Astrocyte of the cerebellum (primary cell): ENCODE measurements around the gene FAM174C.
"Not testable (repeated sequence)": the region's sequence is repeated elsewhere in the genome, so short reads cannot be mapped to it uniquely, and the experiment has no call there.

Experiments used
- DNase-seq: peaks from one replicate; pipeline ENCODE4 v3.0.0-alpha.2; 2011; ENCODE audit warnings: low read depth
- H3K4me3 ChIP-seq: 2 replicates; pipeline ENCODE4 v1.5.1; 2011; ENCODE audit warnings: mild to moderate bottlenecking, low read depth, low read length, moderate library complexity
- in situ Hi-C: cut with HindIII; loops from 2 replicates; pipeline ENCODE4 v1.10.0; 2017; ENCODE audit warnings: low sequenced_read_pairs
- TF ChIP-seq, protein P1 (sequence below): IDR thresholded peaks from 2 replicates; pipeline ENCODE4 v1.5.1; 2012; ENCODE audit warnings: low read length, low read depth, moderate library complexity, mild to moderate bottlenecking; ENCODE audit errors: missing control alignments

The FAM174C gene

DNA sequence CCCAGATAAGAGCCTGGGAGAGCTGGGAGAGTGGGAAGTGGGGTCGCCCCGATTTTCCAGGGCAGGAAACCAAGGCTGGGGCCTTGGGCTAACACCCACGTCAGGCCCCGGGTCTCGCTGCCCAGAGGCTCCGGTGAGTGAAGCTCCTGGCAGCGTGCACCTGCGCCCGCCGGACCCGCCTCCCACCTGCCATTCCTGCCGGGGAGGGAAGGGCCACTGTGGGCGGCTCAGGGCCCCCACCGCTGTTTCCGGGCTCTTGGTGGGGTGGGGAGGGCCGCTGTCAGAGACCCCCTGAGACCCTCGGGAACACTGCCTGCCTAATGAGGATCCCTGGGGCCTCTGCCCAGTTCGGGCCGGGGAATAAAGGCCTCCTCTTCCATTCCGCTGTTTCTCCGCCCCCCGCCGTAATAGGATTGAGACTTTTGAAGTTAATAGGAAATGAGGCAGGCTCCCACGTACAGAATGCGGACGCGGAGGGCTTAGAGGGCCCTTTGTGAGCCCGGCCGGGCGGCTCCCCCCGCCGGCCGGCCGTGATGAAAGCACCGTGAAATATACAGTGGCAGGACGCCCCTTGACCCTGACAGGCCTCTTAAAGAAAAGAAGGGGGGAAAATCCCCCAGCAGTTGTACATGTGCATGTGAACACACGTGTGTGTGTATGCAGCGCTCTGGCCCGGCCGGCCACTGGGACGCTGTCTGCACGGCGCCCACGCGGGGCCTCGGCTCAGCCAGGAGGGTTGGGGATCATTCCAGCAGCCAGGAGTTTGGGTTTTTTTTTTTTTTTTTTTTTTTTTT lies 43.5 kb downstream of the FAM174C start:
- DNase-seq: no peak
- H3K4me3 ChIP-seq: no peak overlapping the region
- TF ChIP-seq, protein P1, sequence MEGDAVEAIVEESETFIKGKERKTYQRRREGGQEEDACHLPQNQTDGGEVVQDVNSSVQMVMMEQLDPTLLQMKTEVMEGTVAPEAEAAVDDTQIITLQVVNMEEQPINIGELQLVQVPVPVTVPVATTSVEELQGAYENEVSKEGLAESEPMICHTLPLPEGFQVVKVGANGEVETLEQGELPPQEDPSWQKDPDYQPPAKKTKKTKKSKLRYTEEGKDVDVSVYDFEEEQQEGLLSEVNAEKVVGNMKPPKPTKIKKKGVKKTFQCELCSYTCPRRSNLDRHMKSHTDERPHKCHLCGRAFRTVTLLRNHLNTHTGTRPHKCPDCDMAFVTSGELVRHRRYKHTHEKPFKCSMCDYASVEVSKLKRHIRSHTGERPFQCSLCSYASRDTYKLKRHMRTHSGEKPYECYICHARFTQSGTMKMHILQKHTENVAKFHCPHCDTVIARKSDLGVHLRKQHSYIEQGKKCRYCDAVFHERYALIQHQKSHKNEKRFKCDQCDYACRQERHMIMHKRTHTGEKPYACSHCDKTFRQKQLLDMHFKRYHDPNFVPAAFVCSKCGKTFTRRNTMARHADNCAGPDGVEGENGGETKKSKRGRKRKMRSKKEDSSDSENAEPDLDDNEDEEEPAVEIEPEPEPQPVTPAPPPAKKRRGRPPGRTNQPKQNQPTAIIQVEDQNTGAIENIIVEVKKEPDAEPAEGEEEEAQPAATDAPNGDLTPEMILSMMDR: no peak
- in situ Hi-C loops: no loop called here

DNA sequence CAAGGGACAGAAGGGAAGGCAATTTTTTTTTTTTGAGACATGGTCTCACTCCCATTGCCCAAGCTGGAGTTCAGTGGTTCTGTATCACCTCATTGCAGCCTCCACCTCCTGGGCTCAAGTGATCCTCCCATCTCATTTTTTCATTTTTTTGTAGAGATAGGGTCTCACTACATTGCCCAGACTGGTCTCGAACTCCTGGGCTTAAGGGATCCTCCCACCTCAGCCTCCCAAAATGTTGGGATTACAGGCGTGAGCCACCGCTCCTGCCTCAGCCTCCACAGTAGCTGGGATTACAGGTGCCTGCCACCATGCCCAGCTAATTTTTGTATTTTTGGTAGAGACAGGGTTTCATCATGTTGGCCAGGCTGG lies 44.9 kb downstream of the FAM174C start:
- DNase-seq, H3K4me3 ChIP-seq: not testable (repeated sequence)
- in situ Hi-C loops: loop anchor here (5.0 kb wide), 3 partner anchors 38 to 92 kb away; no protein-coding TSS in a partner anchor

DNA sequence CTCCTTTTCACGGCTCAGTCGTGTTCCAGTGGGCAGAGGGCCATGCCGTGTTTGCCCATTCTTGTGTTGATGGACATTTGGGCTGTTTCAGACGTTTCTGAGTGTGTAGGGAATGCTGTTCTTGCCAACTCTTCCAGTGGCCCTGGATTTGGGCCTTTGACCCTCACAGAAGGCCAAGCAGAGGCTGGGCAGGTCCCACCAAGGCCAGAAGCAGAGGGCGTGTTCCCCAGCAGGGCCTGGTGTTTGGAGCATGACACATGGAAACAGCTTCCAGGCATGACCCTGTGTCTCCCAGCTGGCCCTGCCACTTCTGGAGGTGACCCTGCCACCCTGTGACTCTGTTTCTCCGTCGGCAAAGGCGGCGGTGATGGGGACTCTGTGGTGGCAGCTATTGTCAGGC lies 46.2 kb downstream of the FAM174C start:
- H3K4me3 ChIP-seq: no peak overlapping the region
- TF ChIP-seq, protein P1: no peak
- in situ Hi-C loops: loop anchor here (5.0 kb wide), 3 partner anchors 39 to 91 kb away; no protein-coding TSS in a partner anchor
- DNase-seq: no peak

DNA sequence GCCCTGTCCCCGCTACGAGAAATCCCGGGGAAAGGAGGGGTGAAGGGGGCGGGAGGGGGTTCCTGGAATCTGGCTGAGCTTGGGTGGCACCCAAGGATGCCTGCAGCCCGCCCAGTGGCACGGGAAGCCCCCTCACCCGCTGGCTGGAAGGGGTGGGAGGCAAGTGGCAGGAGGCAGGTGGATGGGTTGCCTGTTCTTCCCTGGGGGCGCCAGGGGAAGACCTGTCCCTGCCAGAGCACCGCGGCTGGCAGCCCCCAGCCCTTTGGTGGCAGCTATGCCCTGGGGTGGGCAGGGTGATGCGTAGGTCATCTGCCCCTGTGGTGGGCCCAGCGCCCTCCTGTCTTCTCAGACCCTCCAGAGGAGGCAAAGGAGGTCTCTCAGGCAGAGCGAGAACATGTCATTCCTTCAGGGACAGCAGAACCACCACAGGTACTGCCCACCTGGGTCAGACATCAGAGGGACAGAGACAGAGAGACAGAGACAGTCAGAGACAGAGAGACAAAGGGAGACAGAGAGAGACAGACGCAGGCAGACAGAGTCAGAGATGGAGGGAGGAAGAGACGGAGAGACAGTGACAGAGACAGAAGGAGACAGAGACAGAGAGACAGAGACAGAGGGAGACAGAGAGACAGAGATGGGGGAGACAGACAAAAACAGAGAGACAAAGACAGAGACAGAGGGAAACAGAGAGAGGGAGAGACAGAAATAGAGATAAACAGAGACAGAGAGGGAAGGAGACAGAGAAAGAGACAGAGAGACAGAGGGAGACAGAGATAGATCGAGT lies 47.1 kb downstream of the FAM174C start:
- in situ Hi-C loops: loop anchor here (5.0 kb wide), 3 partner anchors 40 to 90 kb away; no protein-coding TSS in a partner anchor
- no peak for DNase-seq
- H3K4me3 ChIP-seq: no peak overlapping the region
- TF ChIP-seq, protein P1: no peak

DNA sequence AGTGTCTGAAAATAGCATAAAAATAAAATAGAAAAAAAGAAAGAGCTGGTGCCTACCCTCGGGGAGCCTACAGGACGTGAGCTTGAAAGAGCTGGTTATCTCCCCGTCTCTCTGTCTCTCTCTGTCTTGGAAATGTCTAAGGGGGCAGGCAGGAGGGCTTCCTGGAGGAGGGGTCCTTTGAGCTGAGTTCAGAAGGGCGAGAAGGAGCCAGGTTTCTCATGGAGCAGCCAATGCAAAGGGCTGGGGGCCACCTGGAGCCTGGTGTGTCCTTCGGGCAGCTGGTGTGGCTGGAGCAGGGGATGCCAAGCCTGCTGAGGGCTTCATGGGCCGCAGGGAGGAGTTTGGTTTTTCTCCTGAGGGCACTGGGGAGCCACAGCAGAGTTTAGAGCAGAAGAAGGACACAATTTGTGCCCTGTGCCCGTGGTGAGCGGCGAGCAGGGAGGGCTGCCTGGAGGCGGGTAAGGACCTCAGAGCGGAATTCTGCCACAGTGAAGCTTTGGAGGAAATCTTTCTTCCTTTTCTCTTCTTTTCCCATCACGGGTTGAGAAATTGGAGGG lies 49.0 kb downstream of the FAM174C start:
- no peak for DNase-seq
- TF ChIP-seq, protein P1: no peak
- in situ Hi-C loops: loop anchor here (5.0 kb wide), 3 partner anchors 42 to 88 kb away; no protein-coding TSS in a partner anchor
- H3K4me3 ChIP-seq: peak overlapping the region; percentile 27

DNA sequence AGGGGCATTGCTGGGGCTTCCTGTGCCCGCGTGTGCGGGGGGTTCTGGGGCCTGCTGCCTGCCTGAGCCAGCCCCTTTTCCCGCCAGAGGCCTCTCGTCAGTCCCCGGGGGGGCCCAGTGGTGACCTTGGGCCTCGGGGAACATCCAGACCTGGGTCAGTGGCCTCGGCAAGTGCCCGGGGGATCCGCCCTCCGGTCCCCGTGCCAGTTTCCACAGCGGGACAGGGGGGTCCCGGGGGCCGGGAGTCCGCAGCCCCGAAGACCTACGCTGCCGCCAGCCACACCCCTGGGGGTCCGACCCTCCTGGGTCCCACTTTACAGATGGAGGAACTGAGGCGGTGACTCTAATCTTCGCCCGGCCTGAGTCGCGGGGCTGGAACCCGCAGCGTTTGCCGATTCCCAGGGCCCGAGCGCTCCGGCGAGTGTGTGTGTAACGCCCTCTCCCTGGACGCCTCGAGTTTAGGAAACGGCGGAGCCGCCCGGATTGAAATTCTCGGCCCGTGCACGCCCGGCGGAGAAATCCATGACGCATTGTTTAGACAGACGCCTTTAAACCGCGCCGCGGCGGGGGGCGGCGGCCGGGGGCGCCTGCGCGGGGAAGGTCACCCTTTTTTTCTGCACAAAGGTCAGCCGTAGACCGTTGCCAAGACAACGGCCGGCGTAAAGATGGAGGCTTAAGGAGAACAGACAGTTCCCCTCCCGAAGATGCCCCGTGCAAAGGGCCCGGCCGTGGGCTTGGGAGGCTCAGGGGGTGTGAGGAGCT lies 49.7 kb downstream of the FAM174C start:
- peak overlapping the region; percentile 27 for H3K4me3 ChIP-seq
- TF ChIP-seq, protein P1: no peak
- in situ Hi-C loops: loop anchor here (5.0 kb wide), 3 partner anchors 43 to 87 kb away; no protein-coding TSS in a partner anchor
- DNase-seq: peak; percentile 71
